NOMO-1 (cell line): ENCODE results near the gene NT5DC4.

Experiments
- DNase-seq, 2 experiments: peaks; one replicate each; lab custom pipeline; 2025; ENCODE audit not compliant: unreplicated experiment in 2 of 2; lab: John Stamatoyannopoulos, UW

NT5DC4 gene

DNA sequence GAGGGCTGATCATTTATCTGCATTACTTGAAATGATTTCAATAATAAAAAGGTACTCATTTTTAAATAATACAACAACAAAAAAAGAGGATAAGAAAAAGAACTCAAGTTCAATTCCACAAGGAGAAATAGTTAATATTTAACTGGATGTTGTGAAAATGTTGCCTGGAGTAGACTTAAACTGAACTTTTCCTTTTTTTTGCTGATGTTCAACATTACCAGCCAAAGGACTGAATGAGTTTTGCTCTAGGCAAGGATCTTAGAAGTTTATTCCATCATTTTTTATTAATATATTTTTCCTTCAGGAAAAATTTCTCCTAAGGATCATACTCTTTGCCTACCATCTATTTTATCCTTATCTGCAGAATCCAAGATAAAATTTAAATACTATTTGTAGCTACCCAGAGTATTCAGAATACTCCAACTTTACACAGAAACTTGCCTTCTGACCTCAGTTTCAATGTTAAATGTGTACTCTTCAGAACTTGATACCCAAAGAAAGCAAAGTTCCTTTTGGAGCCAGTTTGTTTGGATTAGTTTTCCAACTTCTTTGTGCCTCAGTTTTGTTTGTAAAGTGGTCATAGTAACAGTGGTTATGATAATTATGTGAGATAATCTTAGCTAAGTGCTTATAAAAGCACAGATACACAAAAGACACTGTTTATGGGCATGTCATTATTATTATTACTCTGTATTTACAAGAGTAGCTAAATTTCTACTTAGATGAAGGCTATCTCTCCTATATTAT is 30.8 kb downstream of the NT5DC4 start:
- no peak for DNase-seq

DNA sequence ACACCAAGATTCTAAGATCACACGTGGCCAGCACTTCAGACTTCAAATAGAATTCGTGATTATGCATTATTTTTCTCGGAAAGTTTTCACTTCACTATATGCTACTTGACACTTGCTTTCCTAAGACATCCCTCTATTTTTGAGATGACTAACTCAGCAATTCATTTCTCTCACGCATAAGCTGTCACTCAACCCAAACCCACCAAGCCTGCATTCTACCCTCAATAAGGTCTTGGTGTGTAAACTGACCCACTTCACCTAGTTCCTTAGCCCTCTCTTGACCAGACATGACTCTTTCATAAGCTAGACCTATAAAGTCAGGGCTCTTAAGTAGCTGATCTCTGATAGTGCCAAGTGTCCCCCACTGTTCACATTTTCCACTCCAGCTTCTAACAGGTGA is 31.8 kb downstream of the NT5DC4 start:
- no peak for DNase-seq

DNA sequence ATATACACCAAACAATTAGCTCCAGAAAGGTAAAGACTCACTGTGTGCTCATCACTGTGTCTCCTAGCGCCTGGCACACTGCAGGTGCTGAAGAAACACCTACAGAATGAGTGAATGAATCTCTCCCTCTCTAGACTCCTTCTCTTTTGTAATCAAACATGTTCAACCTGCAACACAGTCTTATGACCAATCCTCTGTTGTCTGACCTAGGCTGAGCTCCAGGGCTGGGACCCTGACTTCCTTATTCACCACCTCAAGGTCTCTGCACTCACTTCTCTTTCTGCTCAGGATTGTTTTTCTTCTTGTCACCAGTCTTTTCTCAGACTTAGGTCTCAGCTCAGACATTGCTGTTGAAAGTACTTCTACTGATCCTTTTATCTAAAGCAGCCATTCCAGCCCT is 33.7 kb downstream of the NT5DC4 start:
- peak; percentile 45 to 66 for DNase-seq

DNA sequence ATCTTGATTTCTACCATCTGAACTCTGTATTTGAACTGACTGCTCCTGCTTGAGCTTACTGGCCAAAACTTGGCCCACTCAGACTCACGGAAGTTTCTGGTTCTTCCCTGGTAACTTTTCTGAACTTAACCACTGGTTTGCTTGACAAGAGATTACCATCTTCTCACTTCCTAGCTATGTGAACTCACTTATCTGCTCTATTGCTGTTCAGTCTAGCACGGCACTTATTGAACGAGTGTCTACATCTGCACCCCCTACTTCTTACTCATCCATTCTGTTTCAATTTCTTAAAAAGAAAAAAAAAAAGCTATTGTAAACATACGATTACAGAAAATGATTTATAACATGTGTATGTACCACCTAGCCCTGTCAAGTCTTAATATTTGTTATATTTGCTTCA is 34.6 kb downstream of the NT5DC4 start:
- no peak for DNase-seq

DNA sequence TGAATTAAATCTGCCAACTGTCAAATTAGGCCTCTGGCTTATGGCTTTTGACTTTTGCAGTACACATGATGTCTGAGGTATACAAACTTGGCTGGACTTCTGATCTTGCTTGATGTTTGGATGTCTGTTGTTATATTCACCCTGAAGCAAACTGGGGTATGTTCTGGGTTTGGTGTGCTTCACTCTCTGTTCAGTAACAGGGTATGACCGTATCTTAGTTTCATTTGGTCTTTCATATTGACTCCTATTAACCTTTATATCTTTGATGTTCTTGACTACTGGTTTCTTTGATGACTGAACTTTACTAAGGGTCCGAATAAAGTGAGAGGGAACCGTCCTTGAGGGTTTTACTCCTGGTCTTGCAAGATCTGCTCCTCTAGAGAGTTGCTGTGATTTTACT is 35.4 kb downstream of the NT5DC4 start:
- DNase-seq, result no peak

DNA sequence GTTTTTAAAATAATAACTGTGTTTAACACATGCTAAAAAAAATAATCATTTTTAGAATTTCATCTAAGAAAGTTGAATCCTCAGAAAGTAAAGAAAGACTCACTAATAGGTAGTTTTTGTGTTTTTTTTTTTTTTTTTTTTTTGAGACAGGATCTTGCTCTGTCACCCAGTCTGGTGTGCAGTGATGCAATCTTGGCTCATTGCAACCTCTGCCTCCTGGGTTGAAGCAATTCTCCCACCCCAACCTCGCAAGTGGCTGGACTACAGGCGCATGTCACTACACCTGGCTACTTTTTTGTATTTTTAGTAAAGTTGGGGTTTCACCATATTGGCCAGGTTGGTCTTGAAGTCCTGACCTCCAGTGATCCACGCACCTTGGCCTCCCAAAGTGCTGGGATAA is 36.4 kb downstream of the NT5DC4 start:
- peak; percentile 4 to 11 for DNase-seq

DNA sequence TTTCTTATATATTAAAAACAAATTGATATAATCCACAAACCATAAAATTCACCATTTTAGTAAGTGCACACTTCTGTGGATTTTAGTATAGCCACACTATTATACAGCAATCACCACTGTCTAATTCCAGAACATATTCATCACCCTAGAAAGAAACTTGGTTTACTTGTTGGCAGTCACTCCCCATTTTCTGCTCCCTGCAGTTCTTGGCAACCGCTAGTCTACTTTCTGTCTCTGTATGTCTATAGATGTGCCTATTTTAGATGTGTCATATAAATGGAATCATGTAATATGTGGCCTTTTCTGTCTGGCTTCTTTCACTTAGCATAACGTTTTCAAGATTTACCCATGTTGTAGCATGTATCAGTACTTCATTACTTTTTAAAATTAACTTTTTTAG is 37.9 kb downstream of the NT5DC4 start:
- no peak for DNase-seq

DNA sequence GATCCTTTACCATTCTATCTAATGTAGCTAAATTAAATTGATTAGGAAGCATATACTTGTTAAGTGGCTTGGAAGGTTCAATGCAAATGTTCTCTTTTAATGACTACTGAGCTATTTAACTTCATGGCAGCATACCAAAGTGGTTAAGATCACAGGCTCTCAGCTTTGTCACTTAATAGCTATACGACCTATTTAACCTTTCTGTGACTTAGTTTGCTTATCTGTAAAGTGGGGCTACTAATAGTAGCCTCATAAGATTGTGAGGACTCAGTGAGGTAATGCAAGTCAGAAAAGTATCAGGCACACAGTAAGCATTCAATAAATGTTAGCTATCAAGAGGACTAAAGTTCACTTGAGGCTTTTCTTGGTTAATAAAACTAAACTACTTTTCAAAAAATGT is 39.3 kb downstream of the NT5DC4 start:
- DNase-seq, result no peak

DNA sequence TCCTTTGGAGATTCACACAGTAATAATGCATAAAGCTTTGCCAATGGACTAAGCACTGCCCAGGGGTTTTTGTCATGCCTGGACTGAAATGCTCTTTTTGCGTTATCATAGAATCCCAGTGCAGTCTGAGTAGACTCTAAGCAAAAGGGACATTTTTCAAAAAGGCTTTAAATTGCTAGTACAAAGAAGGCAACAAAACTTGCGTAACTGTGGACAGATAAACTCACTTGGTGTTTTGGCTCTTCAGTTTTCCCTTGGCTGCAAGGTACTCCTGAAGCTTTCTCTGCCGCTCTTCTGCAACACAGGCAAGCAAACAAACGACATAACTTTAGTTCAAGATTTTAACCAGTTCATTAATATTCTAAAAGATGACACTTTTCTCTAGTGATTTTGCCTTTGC is 41.5 kb downstream of the NT5DC4 start:
- no peak for DNase-seq

DNA sequence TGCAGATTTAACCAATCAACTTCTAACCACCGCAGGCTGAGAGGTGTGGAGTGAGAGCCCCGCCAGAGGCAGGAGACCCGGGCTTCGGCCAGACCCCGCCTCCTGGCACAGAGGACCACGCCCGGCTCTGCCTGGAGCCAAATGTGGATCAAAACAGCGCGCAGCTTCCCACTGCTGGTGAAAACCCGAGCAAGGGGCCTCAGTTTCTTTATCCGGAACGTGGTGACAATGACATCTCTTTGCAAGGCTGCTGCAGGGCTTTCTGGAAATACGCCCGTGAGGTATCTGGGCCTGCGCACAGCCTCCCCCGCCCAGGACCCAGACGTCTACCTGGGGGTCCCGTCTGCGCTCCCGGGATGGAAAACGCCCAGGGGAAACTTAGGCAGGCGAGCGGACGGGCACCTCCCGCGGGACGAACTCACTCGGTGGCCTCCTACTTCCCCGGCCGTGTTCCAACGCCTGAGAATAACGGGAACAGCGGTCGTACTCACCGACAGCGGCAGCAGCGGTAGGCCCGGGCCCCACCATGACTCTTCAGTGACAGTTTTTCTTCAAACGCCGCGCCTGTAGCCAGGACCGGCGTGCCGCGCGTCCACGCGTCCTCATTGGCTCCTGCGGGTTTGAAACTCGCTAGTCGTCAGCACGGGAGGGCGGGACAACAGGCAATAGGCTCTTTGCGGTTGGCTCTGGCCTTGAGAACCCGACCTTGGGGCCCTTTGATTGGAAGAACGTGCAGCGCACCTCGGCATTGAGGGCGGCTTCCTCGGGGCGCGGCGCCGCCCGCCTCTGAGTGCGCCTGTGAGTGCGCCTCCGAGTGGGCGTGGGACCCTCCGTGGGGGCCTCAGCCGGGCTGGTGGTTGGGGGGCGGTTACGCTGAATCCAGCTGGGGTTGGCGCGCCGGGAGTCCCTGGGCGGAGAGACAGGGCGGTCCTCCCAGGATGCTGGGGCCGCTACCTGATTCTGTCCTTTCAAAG is 43.5 kb downstream of the NT5DC4 start, which contains the start of gene CKAP2L:
CKAP2L (minus strand) TSS at position 539 of the 974 bp plus-strand sequence; CDS start at position 528, 11 bp downstream.
- peak; percentile 97 to 98 for DNase-seq

DNA sequence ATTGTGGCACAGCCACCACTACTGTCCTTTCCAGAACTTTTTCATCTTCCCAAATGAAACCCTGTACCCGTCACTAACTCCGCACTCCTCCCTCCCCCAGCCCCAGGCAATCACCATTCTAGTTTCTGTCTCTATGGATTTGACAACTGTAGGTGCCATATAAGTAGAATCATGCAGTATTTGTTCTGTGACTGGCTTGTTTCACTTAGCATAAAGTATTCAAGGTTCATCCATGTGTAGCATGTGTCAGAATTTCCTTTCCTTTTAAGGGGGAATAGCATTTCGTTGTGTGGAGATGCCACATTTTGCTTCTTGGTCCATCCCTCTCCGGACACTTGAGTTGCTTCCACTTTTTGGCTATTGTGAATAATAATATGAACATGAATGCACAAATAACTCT is 44.4 kb downstream of the NT5DC4 start:
- no peak for DNase-seq

DNA sequence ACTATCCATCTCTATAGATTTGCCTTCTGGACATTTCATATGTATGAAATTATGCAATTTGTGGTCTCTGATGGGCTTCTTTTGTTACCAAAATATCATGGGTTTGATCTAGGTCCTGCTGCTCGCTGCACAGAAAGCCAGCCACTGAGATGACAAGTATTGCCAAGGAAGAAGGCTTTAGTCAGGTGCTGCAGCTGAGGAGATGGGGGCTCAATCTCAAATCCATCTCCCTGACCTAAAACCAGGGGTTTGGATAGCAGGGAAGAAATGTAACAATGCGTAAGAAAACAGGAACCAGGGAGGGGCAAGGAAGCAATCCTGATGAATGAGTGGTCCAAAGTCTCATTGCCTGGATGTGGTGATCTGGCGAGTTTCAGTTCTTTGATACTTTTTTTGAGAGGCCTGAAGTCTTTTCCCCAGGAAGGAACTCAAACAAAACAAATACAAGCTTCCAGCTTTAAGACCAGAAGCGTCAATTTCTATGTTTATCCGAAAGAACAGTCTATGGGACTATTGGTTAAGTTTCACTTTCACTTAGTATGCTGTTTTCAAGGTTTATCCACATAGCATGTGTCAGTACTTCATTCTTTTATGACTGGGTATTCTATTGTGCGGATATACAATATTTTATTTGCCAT is 47.0 kb downstream of the NT5DC4 start:
- no peak for DNase-seq

DNA sequence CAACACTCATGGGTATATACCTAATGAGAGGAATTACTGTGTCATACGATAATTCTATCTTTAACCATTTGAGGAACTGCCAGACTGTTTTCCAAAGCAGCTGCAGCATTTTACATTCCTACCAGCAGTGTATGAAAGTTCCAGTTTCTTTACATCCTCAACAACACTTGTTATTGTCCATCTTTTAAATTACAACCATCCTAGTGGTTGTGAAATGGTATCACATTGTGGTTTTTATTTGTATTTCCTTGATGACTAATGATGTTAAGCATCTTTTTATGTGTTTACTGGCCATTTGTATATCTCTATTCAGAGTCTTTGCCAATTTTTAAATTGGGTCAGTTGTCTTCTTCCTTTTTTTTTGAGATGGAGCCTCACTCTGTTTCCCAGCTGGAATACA is 47.6 kb downstream of the NT5DC4 start:
- no peak for DNase-seq

DNA sequence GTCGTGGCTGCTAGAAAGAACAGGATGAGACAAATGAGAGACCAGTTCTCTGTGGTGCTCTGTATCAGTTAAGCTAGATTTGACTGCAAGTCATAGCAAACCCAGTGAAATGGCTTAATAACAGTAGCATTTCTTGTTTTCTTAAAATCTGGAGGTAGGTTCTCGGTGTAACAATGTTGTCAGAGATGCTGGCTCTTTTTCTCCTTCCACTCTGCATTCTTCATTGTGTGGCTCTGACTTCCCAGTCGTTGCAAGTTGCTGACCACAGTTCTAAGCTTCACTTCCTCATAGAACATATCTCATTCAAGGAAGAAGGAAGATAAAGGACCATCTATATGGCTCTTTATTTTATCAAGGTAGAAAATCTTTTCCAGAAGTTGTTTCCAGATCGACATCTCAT is 51.5 kb downstream of the NT5DC4 start:
- DNase-seq, result peak; percentile 13 to 86

DNA sequence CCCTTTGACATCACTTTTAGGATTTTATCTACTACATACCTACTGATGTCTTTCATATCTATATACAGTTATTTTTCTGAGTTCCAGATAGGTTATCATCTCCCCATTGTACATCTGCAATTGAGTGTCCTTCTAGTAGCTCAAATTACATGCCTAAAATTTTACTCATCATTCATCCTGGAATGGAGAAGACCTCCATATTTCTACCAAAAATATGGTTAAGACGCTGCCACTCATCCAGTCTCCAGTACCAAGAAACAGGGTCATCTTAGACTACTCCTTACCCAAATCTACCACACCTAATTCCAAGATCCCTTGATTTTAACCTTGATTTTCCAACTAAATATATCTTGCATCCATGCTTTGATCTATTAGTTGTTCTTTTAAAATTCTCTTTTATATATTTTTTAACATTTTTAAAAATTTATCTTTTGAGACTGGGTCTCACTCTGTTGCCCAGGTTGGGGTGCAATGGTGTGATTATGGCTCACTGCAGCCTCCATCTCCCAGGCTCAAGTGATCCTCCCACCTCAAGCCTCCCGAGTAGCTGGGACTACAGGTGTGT is 52.2 kb downstream of the NT5DC4 start:
- DNase-seq, result no peak

DNA sequence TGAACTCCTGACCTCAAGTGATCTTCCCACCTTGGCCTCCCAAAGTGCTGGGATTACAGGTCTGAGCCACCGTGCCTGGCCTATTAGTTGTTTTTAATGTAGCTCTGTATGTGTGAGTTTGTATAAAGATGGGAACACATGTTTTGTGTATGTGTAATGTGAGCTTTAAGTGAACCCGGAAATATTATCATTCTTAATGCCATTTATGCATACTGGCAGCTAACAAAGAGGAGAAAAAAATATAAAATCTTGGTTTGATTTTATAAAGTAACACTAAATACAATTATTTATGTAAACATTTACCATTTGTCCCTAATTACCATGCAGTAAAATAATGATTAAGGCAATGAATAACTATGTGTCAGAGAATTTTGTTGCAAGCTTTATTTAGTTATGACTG is 52.7 kb downstream of the NT5DC4 start:
- no peak for DNase-seq

DNA sequence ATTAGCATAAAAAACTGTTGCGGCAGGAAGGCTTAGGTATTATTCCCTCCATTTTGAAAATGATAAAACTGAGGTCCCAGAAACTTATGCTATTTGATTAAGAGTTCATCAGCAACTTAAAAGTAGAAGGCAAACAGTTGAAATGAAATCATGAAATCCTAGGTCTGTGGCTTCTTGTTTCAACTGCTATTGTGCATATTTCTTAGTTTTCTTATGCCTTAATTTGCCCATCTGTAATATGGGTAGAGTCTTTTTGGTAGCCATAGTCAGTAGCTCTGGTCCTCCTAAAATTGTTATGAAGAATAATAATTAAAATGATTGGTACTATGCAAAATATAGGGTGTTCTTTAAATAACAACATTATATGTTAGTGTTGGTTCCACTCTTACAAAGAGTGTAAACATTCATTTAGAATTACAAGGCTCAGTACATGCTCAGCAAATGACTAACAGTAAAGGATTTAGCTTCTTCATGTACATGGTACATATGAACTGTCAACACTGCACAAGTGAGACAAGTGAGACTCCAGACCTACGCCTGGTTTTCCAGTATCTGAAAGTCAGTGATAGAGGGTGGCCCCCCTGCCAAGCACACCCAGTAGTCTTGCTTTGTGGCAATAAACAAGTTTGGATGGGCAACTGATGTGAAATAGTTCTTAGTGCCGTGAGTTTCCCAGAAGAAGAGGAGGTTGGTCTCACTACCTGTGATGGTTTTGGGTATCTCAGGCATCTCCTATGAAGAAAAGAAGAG is 53.9 kb downstream of the NT5DC4 start:
- no peak for DNase-seq

DNA sequence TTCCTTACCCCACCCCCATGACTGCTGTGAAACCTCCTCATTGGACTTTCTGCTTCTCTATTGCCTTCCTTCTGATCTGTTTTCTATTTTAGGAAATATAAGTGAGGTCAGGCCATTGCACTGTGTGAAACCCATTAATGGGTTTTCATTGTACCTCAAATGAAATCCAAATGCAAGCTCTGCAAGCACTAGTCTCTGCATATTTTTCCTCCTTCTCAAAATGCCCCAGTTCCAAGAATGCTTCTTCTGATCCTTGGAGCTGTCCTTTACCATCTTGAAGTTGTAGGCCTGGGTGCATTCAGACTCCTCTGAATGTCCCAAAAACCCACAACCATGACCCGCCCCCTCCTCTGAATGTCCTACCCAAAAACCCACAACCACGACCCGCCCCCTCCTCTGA is 55.3 kb downstream of the NT5DC4 start:
- DNase-seq, result no peak

DNA sequence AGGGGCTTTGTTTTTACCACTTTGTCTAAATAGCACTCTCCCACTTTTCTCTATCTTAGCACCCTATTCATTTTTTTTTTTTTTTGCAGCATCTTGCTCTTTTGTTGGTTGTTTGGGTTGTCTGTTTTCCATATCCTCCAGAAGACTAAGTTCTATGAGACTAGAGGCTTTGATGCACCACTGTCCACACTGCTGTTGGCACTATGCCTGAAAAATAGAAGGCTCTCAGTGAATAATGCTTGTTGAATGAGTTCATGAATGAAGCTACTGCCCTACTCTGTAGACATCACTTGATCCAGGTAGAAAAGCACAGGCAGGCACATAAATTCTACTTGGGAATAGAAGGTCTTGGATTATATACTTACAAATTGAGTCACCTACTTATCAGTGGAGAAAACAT is 56.2 kb downstream of the NT5DC4 start:
- no peak for DNase-seq

DNA sequence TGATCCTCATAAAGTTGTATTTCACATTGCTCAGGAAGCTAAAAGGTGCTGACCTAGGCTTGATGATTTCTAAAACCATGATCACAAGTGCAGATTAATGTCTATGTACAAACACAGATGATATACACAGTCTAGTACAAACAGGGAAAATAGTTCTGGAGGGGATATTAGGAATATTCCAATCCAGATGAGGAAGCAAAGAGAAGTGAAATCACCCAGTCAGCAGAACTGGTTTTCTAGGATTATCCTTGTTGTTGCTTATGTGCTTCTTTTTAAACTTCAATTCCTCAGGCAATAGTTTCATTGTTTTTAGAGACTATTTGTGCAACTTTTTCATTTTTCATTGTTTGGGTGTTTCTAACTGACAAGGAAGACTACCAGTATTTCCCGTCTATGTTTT is 58.8 kb downstream of the NT5DC4 start:
- no peak for DNase-seq
